HEK293T (cell line): ENCODE results near the gene MAP3K20.
"Not testable (repeated sequence)": the region's sequence is repeated elsewhere in the genome, so short reads cannot be mapped to it uniquely, and the experiment has no call there.

Experiments
- CTCF ChIA-PET: fragments of 350-600 bp; formaldehyde crosslinking; extraction: SDS; loops from one replicate; lab custom pipeline; 2021; ENCODE audit warnings: antibody characterized with exemption, inconsistent platforms; lab: Yijun Ruan, JAX
- POLR2A ChIA-PET: fragments of 350-600 bp; formaldehyde crosslinking; extraction: SDS; loops from one replicate; lab custom pipeline; 2020; ENCODE audit warnings: antibody characterized with exemption, inconsistent platforms; lab: Yijun Ruan, JAX
- DNase-seq: peaks from one replicate; pipeline ENCODE4 v3.0.0; 2012; ENCODE audit warnings: mixed read lengths; ENCODE audit errors: extremely low spot score
- ARNT ChIP-seq: fragments of 450-650 bp; IDR thresholded peaks from 2 replicates; pipeline ENCODE4 v1.6.1; 2017; ENCODE audit warnings: mild to moderate bottlenecking
- BHLHE40 ChIP-seq: fragments of 450-650 bp; IDR thresholded peaks from 2 replicates; pipeline ENCODE4 v1.6.1; 2016; ENCODE audit warnings: mild to moderate bottlenecking, moderate library complexity, borderline replicate concordance
- CTBP1 ChIP-seq: fragments of 450-650 bp; IDR thresholded peaks from 2 replicates; pipeline ENCODE4 v1.6.1; 2016; ENCODE audit warnings: borderline replicate concordance
- ELF4 ChIP-seq: fragments of 450-650 bp; IDR thresholded peaks from 2 replicates; pipeline ENCODE4 v1.6.1; 2017; ENCODE audit warnings: antibody characterized with exemption
- FOXA1 ChIP-seq: fragments of 450-650 bp; IDR thresholded peaks from 2 replicates; pipeline ENCODE4 v1.6.1; 2016; ENCODE audit warnings: mild to moderate bottlenecking
- FOXK2 ChIP-seq: fragments of 450-650 bp; IDR thresholded peaks from 2 replicates; pipeline ENCODE4 v1.6.1; 2016; ENCODE audit warnings: mild to moderate bottlenecking
- FOXM1 ChIP-seq: fragments of 450-650 bp; IDR thresholded peaks from 2 replicates; pipeline ENCODE4 v1.6.1; 2017; ENCODE audit warnings: mild to moderate bottlenecking, borderline replicate concordance
- HDGF ChIP-seq: fragments of 450-650 bp; IDR thresholded peaks from 2 replicates; pipeline ENCODE4 v1.6.1; 2017; ENCODE audit warnings: antibody characterized with exemption, borderline replicate concordance
- L3MBTL2 ChIP-seq: fragments of 450-650 bp; conservative IDR thresholded peaks from 2 replicates; pipeline ENCODE4 v1.6.1; 2016; ENCODE audit warnings: mild to moderate bottlenecking
- LEF1 ChIP-seq: fragments of 450-650 bp; IDR thresholded peaks from 2 replicates; pipeline ENCODE4 v1.6.1; 2017; ENCODE audit warnings: mild to moderate bottlenecking, borderline replicate concordance
- NFRKB ChIP-seq: fragments of 450-650 bp; IDR thresholded peaks from 2 replicates; pipeline ENCODE4 v1.6.1; 2016; ENCODE audit warnings: mild to moderate bottlenecking, moderate library complexity
- PKNOX1 ChIP-seq: fragments of 450-650 bp; IDR thresholded peaks from 2 replicates; pipeline ENCODE4 v1.6.1; 2016
- SP1 ChIP-seq: fragments of 450-650 bp; IDR thresholded peaks from 2 replicates; pipeline ENCODE4 v1.6.1; 2017
- SUZ12 ChIP-seq: fragments of 450-650 bp; IDR thresholded peaks from 2 replicates; pipeline ENCODE4 v1.6.1; 2016; ENCODE audit warnings: mild to moderate bottlenecking
- TARDBP ChIP-seq: fragments of 450-650 bp; IDR thresholded peaks from 2 replicates; pipeline ENCODE4 v1.6.1; 2016
- ZNF384 ChIP-seq: fragments of 450-650 bp; IDR thresholded peaks from 2 replicates; pipeline ENCODE4 v1.6.1; 2016

Gene MAP3K20

GRCh38 chr2:173092844-173093402, 17.3 kb downstream of the MAP3K20 start:
- TF ChIP-seq PKNOX1 (no peak), SUZ12 (no peak), FOXK2 (no peak), ELF4 (no peak), L3MBTL2 (no peak), ARNT (no peak), CTBP1 (no peak), LEF1 (no peak), TARDBP (no peak), BHLHE40 (no peak), HDGF (no peak), SP1 (no peak), NFRKB (no peak), FOXA1 (no peak), ZNF384 (no peak), FOXM1 (no peak)
- ChIA-PET POLR2A (no interaction called here), CTCF (interaction anchor here (1.6 to 2.1 kb wide), 2 partner anchors 64 to 118 kb away, joined by 5 to 6 read pairs; no protein-coding TSS in a partner anchor)
- no peak for DNase-seq

GRCh38 chr2:173093617-173094016, 18.0 kb downstream of the MAP3K20 start:
- CTCF ChIA-PET, DNase-seq, POLR2A ChIA-PET: not testable (repeated sequence)

- CTCF ChIA-PET = no interaction called here
- no peak for DNase-seq
- TF ChIP-seq HDGF = no peak
- no peak for TF ChIP-seq FOXM1
- no peak for TF ChIP-seq ELF4
- no peak for TF ChIP-seq SUZ12
- no peak for TF ChIP-seq CTBP1
- TF ChIP-seq NFRKB = no peak
- TF ChIP-seq L3MBTL2 = no peak
- TF ChIP-seq PKNOX1 = no peak
- no peak for TF ChIP-seq FOXK2
- TF ChIP-seq ZNF384 = no peak
- no peak for TF ChIP-seq ARNT
- no peak for TF ChIP-seq LEF1
- TF ChIP-seq BHLHE40 = no peak
- no peak for TF ChIP-seq TARDBP
- POLR2A ChIA-PET = no interaction called here
Measured at GRCh38 chr2:173094731-173095130, 19.1 kb downstream of the MAP3K20 start.

- TF ChIP-seq HDGF (no peak), CTBP1 (no peak), NFRKB (no peak), FOXM1 (no peak), TARDBP (no peak), ZNF384 (no peak), ARNT (no peak), BHLHE40 (no peak), PKNOX1 (no peak), LEF1 (no peak), ELF4 (no peak), FOXK2 (no peak), FOXA1 (no peak), SP1 (no peak), SUZ12 (no peak), L3MBTL2 (no peak)
- CTCF ChIA-PET = no interaction called here
- DNase-seq = no peak
- POLR2A ChIA-PET = no interaction called here
Measured at GRCh38 chr2:173095356-173095755, 19.7 kb downstream of the MAP3K20 start.

- CTCF ChIA-PET = no interaction called here
- POLR2A ChIA-PET = no interaction called here
- DNase-seq = no peak
- TF ChIP-seq SUZ12 (no peak), ARNT (no peak), SP1 (no peak), PKNOX1 (no peak), HDGF (no peak), TARDBP (no peak), NFRKB (no peak), ELF4 (no peak), ZNF384 (no peak), CTBP1 (no peak), FOXA1 (no peak), BHLHE40 (no peak)
Measured at GRCh38 chr2:173099271-173099670, 23.6 kb downstream of the MAP3K20 start.
